IMR-90 (cell line): ENCODE results near the gene SORCS1. TPM values are rescaled to one million over a fixed set of nuclear protein-coding genes. Genes with fewer than 3 reads are reported as not detected.

Experiments used
- ATAC-seq: fragments of 200-7000 bp; cut with Tn5 transposase; 2 replicates; pipeline ENCODE4 v1.9.1; 2020; ENCODE audit warnings: low read depth, mild to moderate bottlenecking, moderate library complexity
- BruUV-seq: library from RNA; stranded (reverse); fragments of 400-500 nt; replicated peaks from 2 replicates; lab custom pipeline; 2021; lab: Mats Ljungman, UMichigan
- CTCF ChIA-PET: fragments of 300-600 bp; formaldehyde crosslinking; extraction: SDS; loops from one replicate; lab custom pipeline; 2021; ENCODE audit warnings: antibody characterized with exemption; lab: Yijun Ruan, JAX
- POLR2A ChIA-PET: fragments of 300-600 bp; sonication (Branson Sonifier 250); formaldehyde crosslinking; loops from one replicate; lab custom pipeline; 2022; ENCODE audit warnings: antibody characterized with exemption; ENCODE audit not compliant: unreplicated experiment; lab: Charles Lee
- DNase-seq: peaks from one replicate; pipeline ENCODE4 v3.0.0; 2013
- H2AFZ ChIP-seq: replicated peaks from 2 replicates; pipeline ENCODE3; 2013; ENCODE audit warnings: low read length, mild to moderate bottlenecking; ENCODE audit not compliant: poor library complexity
- H2AK5ac ChIP-seq: 2 replicates; pipeline ENCODE4 v1.6.1; 2013; ENCODE audit warnings: low read depth, low read length, inconsistent platforms
- H2AK9ac ChIP-seq: replicated peaks from 2 replicates; pipeline ENCODE3; 2013; ENCODE audit warnings: mild to moderate bottlenecking, low read depth, low read length, moderate library complexity; ENCODE audit not compliant: poor library complexity
- H2BK120ac ChIP-seq: 2 replicates; pipeline ENCODE4 v1.6.1; 2013; ENCODE audit warnings: low read depth, low read length, inconsistent platforms
- H2BK15ac ChIP-seq: 3 replicates; pipeline ENCODE4 v1.6.1; 2013; ENCODE audit warnings: low read depth, low read length, inconsistent platforms
- H2BK20ac ChIP-seq: 2 replicates; pipeline ENCODE4 v1.6.1; 2013; ENCODE audit warnings: low read depth, mild to moderate bottlenecking, inconsistent platforms, low read length, moderate library complexity
- H2BK5ac ChIP-seq: 2 replicates; pipeline ENCODE4 v1.6.1; 2013; ENCODE audit warnings: mild to moderate bottlenecking, low read depth, low read length, inconsistent platforms; ENCODE audit not compliant: poor library complexity, severe bottlenecking
- H3K14ac ChIP-seq: replicated peaks from 2 replicates; pipeline ENCODE4 v1.6.1; 2013; ENCODE audit warnings: low read depth, low read length, inconsistent platforms
- H3K18ac ChIP-seq: 2 replicates; pipeline ENCODE4 v1.6.1; 2013; ENCODE audit warnings: low read depth, low read length, control low read depth
- H3K23ac ChIP-seq: 2 replicates; pipeline ENCODE4 v1.6.1; 2013; ENCODE audit warnings: low read depth, low read length, inconsistent platforms
- H3K27ac ChIP-seq: 2 replicates; pipeline ENCODE4 v1.5.1; 2013; ENCODE audit warnings: mild to moderate bottlenecking, control low read depth, low read length; ENCODE audit not compliant: insufficient read depth
- H3K27me3 ChIP-seq: 2 replicates; pipeline ENCODE4 v1.6.1; 2013; ENCODE audit warnings: low read length; ENCODE audit not compliant: control insufficient read depth, insufficient read depth
- H3K36me3 ChIP-seq: 2 replicates; pipeline ENCODE4 v1.6.1; 2013; ENCODE audit warnings: low read length, mixed read lengths; ENCODE audit not compliant: control insufficient read depth, insufficient read depth
- H3K4ac ChIP-seq: 2 replicates; pipeline ENCODE4 v1.6.1; 2013; ENCODE audit warnings: low read depth, low read length, inconsistent platforms
- H3K4me1 ChIP-seq: 2 replicates; pipeline ENCODE4 v1.6.1; 2013; ENCODE audit warnings: low read length, mixed read lengths; ENCODE audit not compliant: control insufficient read depth, insufficient read depth
- H3K4me2 ChIP-seq: 2 replicates; pipeline ENCODE4 v1.6.1; 2013; ENCODE audit warnings: low read depth, mild to moderate bottlenecking, control low read depth, low read length, moderate library complexity
- H3K4me3 ChIP-seq: 2 replicates; pipeline ENCODE4 v1.5.1; 2013; ENCODE audit warnings: low read depth, mild to moderate bottlenecking, control low read depth, low read length, moderate library complexity; ENCODE audit not compliant: insufficient read depth
- H3K56ac ChIP-seq: 2 replicates; pipeline ENCODE4 v1.6.1; 2013; ENCODE audit warnings: low read length, inconsistent platforms; ENCODE audit not compliant: insufficient read depth; ENCODE audit errors: extremely low read depth
- H3K79me1 ChIP-seq, 2 experiments: 2 replicates each; pipeline ENCODE4 v1.6.1; 2013; ENCODE audit warnings: low read length in 2 of 2, inconsistent platforms in 1 of 2, low read depth in 1 of 2
- H3K9ac ChIP-seq: 2 replicates; pipeline ENCODE4 v1.6.1; 2013; ENCODE audit warnings: low read depth, low read length, control low read depth
- H3K9me1 ChIP-seq: 2 replicates; pipeline ENCODE4 v1.6.1; 2013; ENCODE audit warnings: low read length, inconsistent platforms; ENCODE audit not compliant: insufficient read depth
- H3K9me3 ChIP-seq: 2 replicates; pipeline ENCODE4 v1.6.1; 2013; ENCODE audit warnings: low read length; ENCODE audit not compliant: control insufficient read depth, insufficient read depth
- H4K20me1 ChIP-seq: 2 replicates; pipeline ENCODE4 v1.6.1; 2013; ENCODE audit warnings: low read length, inconsistent platforms; ENCODE audit not compliant: insufficient read depth
- H4K5ac ChIP-seq: 2 replicates; pipeline ENCODE4 v1.6.1; 2013; ENCODE audit warnings: mild to moderate bottlenecking, low read depth, low read length, control low read depth
- H4K8ac ChIP-seq, 2 experiments: 2 replicates each; pipeline ENCODE4 v1.6.1; 2013; ENCODE audit warnings: low read depth in 2 of 2, low read length in 2 of 2, control low read depth in 1 of 2, inconsistent platforms in 1 of 2
- H4K91ac ChIP-seq: 2 replicates; pipeline ENCODE4 v1.6.1; 2013; ENCODE audit warnings: low read depth, low read length, inconsistent platforms; ENCODE audit not compliant: insufficient read depth
- BHLHE40 ChIP-seq: fragments of 150-350 bp; IDR thresholded peaks from 2 replicates; pipeline ENCODE4 v1.6.1; 2016; ENCODE audit warnings: mild to moderate bottlenecking, low read depth, low read length
- CEBPB ChIP-seq: IDR thresholded peaks from 2 replicates; pipeline ENCODE4 v1.6.1; 2012; ENCODE audit warnings: low read depth, low read length, improper control_type of control experiment
- CHD1 ChIP-seq: IDR thresholded peaks from 2 replicates; pipeline ENCODE4 v1.6.1; 2012; ENCODE audit warnings: low read depth, low read length, improper control_type of control experiment
- CTCF ChIP-seq: conservative IDR thresholded peaks from 2 replicates; pipeline ENCODE4 v1.5.1; 2012; ENCODE audit warnings: mild to moderate bottlenecking, low read depth, low read length, improper control_type of control experiment
- ELK1 ChIP-seq: fragments of 150-350 bp; IDR thresholded peaks from 2 replicates; pipeline ENCODE4 v1.6.1; 2016; ENCODE audit warnings: low read depth, mild to moderate bottlenecking, low read length, moderate library complexity, borderline replicate concordance
- FOS ChIP-seq: fragments of 150-350 bp; IDR thresholded peaks from 2 replicates; pipeline ENCODE4 v1.6.1; 2016; ENCODE audit warnings: low read depth, low read length
- MAFK ChIP-seq: IDR thresholded peaks from 2 replicates; pipeline ENCODE4 v1.6.1; 2012; ENCODE audit warnings: low read depth, low read length, improper control_type of control experiment
- MAZ ChIP-seq: IDR thresholded peaks from 2 replicates; pipeline ENCODE4 v1.6.1; 2012; ENCODE audit warnings: low read depth, mild to moderate bottlenecking, low read length, improper control_type of control experiment, moderate library complexity, borderline replicate concordance
- MXI1 ChIP-seq: IDR thresholded peaks from 2 replicates; pipeline ENCODE4 v1.6.1; 2012; ENCODE audit warnings: low read depth, mild to moderate bottlenecking, low read length, moderate library complexity, borderline replicate concordance
- NFE2L2 ChIP-seq: fragments of 150-350 bp; IDR thresholded peaks from 2 replicates; pipeline ENCODE4 v1.6.1; 2016; ENCODE audit warnings: low read depth, mild to moderate bottlenecking, low read length
- POLR2A ChIP-seq: IDR thresholded peaks from 2 replicates; pipeline ENCODE4 v1.6.1; 2012; ENCODE audit warnings: mild to moderate bottlenecking, low read depth, low read length
- RAD21 ChIP-seq: IDR thresholded peaks from 2 replicates; pipeline ENCODE4 v1.6.1; 2012; ENCODE audit warnings: low read length, improper control_type of control experiment
- RCOR1 ChIP-seq: IDR thresholded peaks from 2 replicates; pipeline ENCODE4 v1.6.1; 2012; ENCODE audit warnings: mild to moderate bottlenecking, low read length, improper control_type of control experiment; ENCODE audit not compliant: insufficient replicate concordance
- RFX5 ChIP-seq: IDR thresholded peaks from 2 replicates; pipeline ENCODE4 v1.8.0; 2012; ENCODE audit warnings: low read depth, mild to moderate bottlenecking, low read length, moderate library complexity
- SMC3 ChIP-seq: fragments of 150-350 bp; IDR thresholded peaks from 2 replicates; pipeline ENCODE4 v1.6.1; 2016; ENCODE audit warnings: low read depth, mild to moderate bottlenecking, antibody characterized with exemption, low read length, moderate library complexity
- USF2 ChIP-seq: fragments of 150-350 bp; IDR thresholded peaks from 2 replicates; pipeline ENCODE4 v1.6.1; 2017; ENCODE audit warnings: mild to moderate bottlenecking, antibody characterized with exemption, low read length, low read depth
- WGBS, 2 experiments: methylation state at CpG; one replicate each; pipeline versions ENCODE4 v1.1.5 to v1.1.7; 2013; ENCODE audit warnings: missing lambda C conversion rate in 2 of 2; ENCODE audit not compliant: insufficient read length in 1 of 2; ENCODE audit errors: extremely low coverage in 2 of 2; 5-methylcytosine and 5-hydroxymethylcytosine counted together
- dilution Hi-C: fragments of 300-500 bp; cut with HindIII; formaldehyde crosslinking; loops from one replicate; pipeline ENCODE4 v1.14.3; 2018; ENCODE audit warnings: low sequenced_read_pairs; ENCODE audit not compliant: unreplicated experiment
- in situ Hi-C: fragments of 300-500 bp; cut with MboI; formaldehyde crosslinking; loops from 3 replicates; pipeline ENCODE4 v1.14.3; 2019; ENCODE audit warnings: low sequenced_read_pairs, inconsistent platforms, mixed read lengths
- intact Hi-C: fragments of 100-400 bp; cut with micrococcal nuclease; formaldehyde crosslinking; loops from 2 replicates; pipeline ENCODE4 v1.10.0; 2022
- polyA plus RNA-seq, 3 experiments: library from polyadenylated mRNA; depleted of rRNA; stranded (reverse); fragments of >200 nt; gene quantifications; 2 replicates each; pipeline ENCODE4 v1.2.3, GENCODE V29; 2012; ENCODE audit warnings: low replicate concordance in 1 of 3
- total RNA-seq: library from RNA; depleted of rRNA; stranded (reverse); fragments of >200 nt; gene quantifications from 2 replicates; pipeline ENCODE4 v1.2.3, GENCODE V29; 2012

SORCS1 gene
- total and polyA plus RNA-seq, 2 of the 4 experiments (the other 2 are of a cell fraction) = under 0.01 TPM; not detected in 1

- no peak for DNase-seq
- CTCF ChIA-PET = no interaction called here
- Histone ChIP-seq H3K9ac (no peak overlapping the region), H2BK5ac (no peak overlapping the region), H3K4me3 (no peak overlapping the region), H2BK120ac (no peak overlapping the region), H2BK20ac (no peak overlapping the region), H3K4me2 (no peak overlapping the region), H3K23ac (no peak overlapping the region), H4K20me1 (no peaks in the 10 kb centered on the region), H3K9me1 (no peaks in the 10 kb centered on the region), H3K56ac (no peak overlapping the region), H3K27me3 (no peaks in the 10 kb centered on the region), H4K91ac (no peak overlapping the region), H4K5ac (no peak overlapping the region), H3K79me1 (no peaks in the 10 kb centered on the region), H2AK9ac (no peak overlapping the region), H2BK15ac (no peak overlapping the region), H3K27ac (no peak overlapping the region), H3K9me3 (peaks cover 2% of the 10 kb centered on the region), H4K8ac (no peak overlapping the region), H3K4me1 (no peaks in the 10 kb centered on the region), H3K4ac (no peak overlapping the region), H2AFZ (no peak overlapping the region), H3K14ac (no peak overlapping the region), H3K36me3 (no peaks in the 10 kb centered on the region), H2AK5ac (no peak overlapping the region), H3K18ac (no peak overlapping the region)
- BruUV-seq = no TSS peak
- in situ Hi-C loops = no loop called here
- dilution Hi-C loops = no loop called here
- no peak for TF ChIP-seq BHLHE40
- TF ChIP-seq SMC3 = no peak
- TF ChIP-seq RAD21 = no peak
- TF ChIP-seq FOS = no peak
- TF ChIP-seq RFX5 = no peak
- no peak for TF ChIP-seq MAZ
- no peak for TF ChIP-seq NFE2L2
- TF ChIP-seq CHD1 = no peak
- TF ChIP-seq ELK1 = no peak
- TF ChIP-seq RCOR1 = no peak
- no peak for TF ChIP-seq MXI1
- TF ChIP-seq CTCF = no peak
- TF ChIP-seq POLR2A = no peak
- TF ChIP-seq CEBPB = no peak
- TF ChIP-seq MAFK = no peak
- no peak for TF ChIP-seq USF2
- POLR2A ChIA-PET = no interaction called here
- no peak for ATAC-seq
- WGBS, 2 experiments = no CpG with 5 or more reads among the region's 4 CpGs
- intact Hi-C loops = no loop called here
These were observed 166.8 kb downstream of the SORCS1 start for GRCh38 chr10:106997721-106998120.
